Loucy (cell line): ENCODE measurements around the gene PLXNA2.

Source experiments
- CTCF ChIP-seq: fragments of 200-600 bp; sonication (generic); conservative IDR thresholded peaks from 2 replicates; pipeline ENCODE4 v1.5.1; 2014; ENCODE audit warnings: mild to moderate bottlenecking, antibody characterized with exemption, low read length
- EZH2phosphoT487 ChIP-seq: fragments of 200-600 bp; IDR thresholded peaks from 2 replicates; pipeline ENCODE4 v1.6.1; 2018; ENCODE audit warnings: antibody characterized with exemption, mild to moderate bottlenecking, moderate library complexity, borderline replicate concordance

- no peak for TF ChIP-seq CTCF
- TF ChIP-seq EZH2phosphoT487, result no peak
Measured at GRCh38 chr1:208181364-208181763, 62.8 kb downstream of the PLXNA2 start.
